Common myeloid progenitor, CD34-positive (primary cell): ENCODE results near the gene BRF1.
A peak's percentile ranks its signal among the peaks of the same experiment; 100 is the strongest.
"Not testable (repeated sequence)": the region's sequence is repeated elsewhere in the genome, so short reads cannot be mapped to it uniquely, and the experiment has no call there.

Experiments
- CTCF ChIA-PET: fragments of 350-600 bp; sonication (Branson Sonifier 250); formaldehyde crosslinking; loops from one replicate; lab custom pipeline; 2021; ENCODE audit warnings: antibody characterized with exemption; lab: Charles Lee
- POLR2A ChIA-PET: fragments of 350-600 bp; sonication (Branson Sonifier 250); formaldehyde crosslinking; loops from one replicate; lab custom pipeline; 2021; ENCODE audit warnings: antibody characterized with exemption; lab: Charles Lee
- DNase-seq, 3 donors: peaks; one replicate each; pipeline versions ENCODE4 v3.0.0 to v3.0.0-alpha.2; 2013
- H3K27ac ChIP-seq, 2 experiments: 1 replicate in 1 of 2; 2 replicates in 1 of 2; pipeline ENCODE4 v1.7.0; 2013; ENCODE audit warnings: inconsistent platforms in 2 of 2, low read length in 2 of 2, mild to moderate bottlenecking in 2 of 2, low read depth in 1 of 2, moderate library complexity in 1 of 2; ENCODE audit not compliant: severe bottlenecking in 2 of 2, insufficient read depth in 1 of 2, poor library complexity in 1 of 2
- H3K27me3 ChIP-seq, 5 experiments: replicated peaks in 2 of 5; 1 replicate in 3 of 5; 2 replicates in 2 of 5; pipeline versions ENCODE4 v1.6.1 to v1.7.0; 2013; ENCODE audit warnings: low read length in 4 of 5, mild to moderate bottlenecking in 2 of 5, moderate library complexity in 2 of 5, inconsistent platforms in 1 of 5; ENCODE audit not compliant: insufficient read depth in 5 of 5, control insufficient read depth in 4 of 5
- H3K36me3 ChIP-seq, 4 experiments: 1 replicate in 2 of 4; 2 replicates in 2 of 4; pipeline versions ENCODE4 v1.6.1 to v1.7.0; 2013; ENCODE audit warnings: low read length in 3 of 4, control low read depth in 1 of 4, mild to moderate bottlenecking in 1 of 4; ENCODE audit not compliant: control insufficient read depth in 4 of 4, insufficient read depth in 4 of 4
- H3K4me1 ChIP-seq, 4 experiments: 1 replicate in 3 of 4; 2 replicates in 1 of 4; pipeline versions ENCODE4 v1.6.1 to v1.7.1; 2013; ENCODE audit warnings: low read length in 3 of 4, mild to moderate bottlenecking in 3 of 4, control low read depth in 1 of 4, inconsistent platforms in 1 of 4, moderate library complexity in 1 of 4; ENCODE audit not compliant: control insufficient read depth in 4 of 4, insufficient read depth in 4 of 4; ENCODE audit errors: control extremely low read depth in 1 of 4
- H3K4me3 ChIP-seq, 7 experiments: 1 replicate in 4 of 7; 2 replicates in 3 of 7; pipeline versions ENCODE4 v1.5.1 to v1.7.0; 2013; ENCODE audit warnings: mild to moderate bottlenecking in 7 of 7, low read length in 6 of 7, moderate library complexity in 6 of 7, inconsistent platforms in 2 of 7, low read depth in 2 of 7, control low read depth in 1 of 7; ENCODE audit not compliant: insufficient read depth in 4 of 7, control insufficient read depth in 1 of 7; ENCODE audit errors: extremely low read depth in 1 of 7
- H3K9me3 ChIP-seq, 5 experiments: 1 replicate in 4 of 5; 2 replicates in 1 of 5; pipeline versions ENCODE4 v1.6.1 to v1.7.1; 2013; ENCODE audit warnings: low read length in 4 of 5, mild to moderate bottlenecking in 2 of 5, inconsistent platforms in 1 of 5, low read depth in 1 of 5, moderate library complexity in 1 of 5; ENCODE audit not compliant: control insufficient read depth in 4 of 5, insufficient read depth in 2 of 5; ENCODE audit errors: control extremely low read depth in 1 of 5
- WGBS: methylation state at CpG from one replicate; pipeline ENCODE4 v1.1.5; 2013; ENCODE audit not compliant: insufficient coverage; 5-methylcytosine and 5-hydroxymethylcytosine counted together

Gene BRF1

GRCh38 chr14:105283028-105283427, 17.8 kb downstream of the BRF1 start:
- Histone ChIP-seq H3K36me3 (peaks cover 0 to 17% (median 15%) of the 10 kb centered on the region in 4 experiments), H3K27me3 (no peaks in the 10 kb centered on the region), H3K27ac (peak overlapping the region in 1 of 2 experiments; percentile 0), H3K4me1 (peaks cover 0 to 46% (median 34%) of the 10 kb centered on the region in 4 experiments), H3K9me3 (no peaks in the 10 kb centered on the region), H3K4me3 (peak overlapping the region in 1 of 7 experiments; percentile 19)
- CTCF ChIA-PET = interaction anchor here (0.9 to 1.4 kb wide), 7 partner anchors 7 to 69 kb away, joined by 3 to 6 read pairs (median 4); no protein-coding TSS in a partner anchor
- POLR2A ChIA-PET = no interaction called here
- no peak for DNase-seq
- 96% methylated on average over 7 of the region's 10 CpGs for WGBS

GRCh38 chr14:105282098-105282725, 18.6 kb downstream of the BRF1 start:
- H3K36me3 ChIP-seq = peaks cover 0 to 17% (median 15%) of the 10 kb centered on the region in 4 experiments
- H3K4me3 ChIP-seq = no peak overlapping the region
- ChIA-PET POLR2A (interaction anchor here (0.8 kb wide), 1 partner anchor 194 kb away, joined by 3 read pairs; no protein-coding TSS in a partner anchor), CTCF (interaction anchor here (0.7 to 1.4 kb wide), 4 partner anchors 9 to 70 kb away, joined by 3 to 4 read pairs (median 3); no protein-coding TSS in a partner anchor)
- no peaks in the 10 kb centered on the region for H3K9me3 ChIP-seq
- H3K27me3 ChIP-seq = no peaks in the 10 kb centered on the region
- H3K27ac ChIP-seq = no peak overlapping the region
- DNase-seq = no peak
- WGBS = 83% methylated on average over 14 of the region's 16 CpGs
- H3K4me1 ChIP-seq = peaks cover 0 to 46% (median 34%) of the 10 kb centered on the region in 4 experiments

- no peaks in the 10 kb centered on the region for H3K27me3 ChIP-seq
- ChIA-PET CTCF (interaction anchor here (0.6 to 1.4 kb wide), 4 partner anchors 9 to 70 kb away, joined by 3 to 4 read pairs (median 4); no protein-coding TSS in a partner anchor), POLR2A (interaction anchor here (0.8 kb wide), 1 partner anchor 193 kb away, joined by 3 read pairs; no protein-coding TSS in a partner anchor)
- no peak overlapping the region for H3K27ac ChIP-seq
- no peaks in the 10 kb centered on the region for H3K9me3 ChIP-seq
- H3K4me3 ChIP-seq = no peak overlapping the region
- WGBS = 73% methylated on average over 17 of the region's 23 CpGs
- H3K36me3 ChIP-seq = peaks cover 0 to 17% (median 15%) of the 10 kb centered on the region in 4 experiments
- H3K4me1 ChIP-seq = peaks cover 0 to 42% (median 33%) of the 10 kb centered on the region in 4 experiments
- peak in 2 of 3 donors; percentile 60 to 62 for DNase-seq
Measured at GRCh38 chr14:105281371-105282097, 19.3 kb downstream of the BRF1 start.

- Histone ChIP-seq H3K9me3 (no peaks in the 10 kb centered on the region), H3K27me3 (no peaks in the 10 kb centered on the region), H3K36me3 (peaks cover 0 to 17% (median 13%) of the 10 kb centered on the region in 4 experiments), H3K4me1 (peaks cover 0 to 37% (median 30%) of the 10 kb centered on the region in 4 experiments), H3K4me3 (no peak overlapping the region), H3K27ac (no peak overlapping the region)
- POLR2A ChIA-PET = no interaction called here
- no peak for DNase-seq
- WGBS = 93% methylated on average over 9 of the region's 21 CpGs
- CTCF ChIA-PET = interaction anchor here (1.0 to 2.4 kb wide), 3 partner anchors 10 to 14 kb away, joined by 4 to 6 read pairs (median 5); no protein-coding TSS in a partner anchor
Measured at GRCh38 chr14:105280525-105280924, 20.3 kb downstream of the BRF1 start.

GRCh38 chr14:105279642-105280361, 21.0 kb downstream of the BRF1 start:
- no peaks in the 10 kb centered on the region for H3K27me3 ChIP-seq

GRCh38 chr14:105277448-105277847, 23.4 kb downstream of the BRF1 start:
- H3K4me3 ChIP-seq, POLR2A ChIA-PET, H3K27me3 ChIP-seq, H3K9me3 ChIP-seq, H3K27ac ChIP-seq, DNase-seq: not testable (repeated sequence)
- Histone ChIP-seq H3K36me3 (peaks cover 0 to 19% (median 9%) of the 10 kb centered on the region in 4 experiments), H3K4me1 (peaks cover 0 to 11% (median 5%) of the 10 kb centered on the region in 4 experiments)
- CTCF ChIA-PET = interaction anchor here (1.2 kb wide), 1 partner anchor 24 kb away, joined by 3 read pairs; no protein-coding TSS in a partner anchor
- WGBS = 100% methylated on average over 1 of the region's 4 CpGs

More at GRCh38 chr14:105279642-105280361, 21.0 kb downstream of the BRF1 start:
- WGBS = 84% methylated on average over 18 of the region's 18 CpGs
- Histone ChIP-seq H3K4me3 (no peak overlapping the region), H3K9me3 (no peaks in the 10 kb centered on the region), H3K36me3 (peaks cover 0 to 17% (median 9%) of the 10 kb centered on the region in 4 experiments), H3K27ac (no peak overlapping the region), H3K4me1 (peaks cover 0 to 33% (median 25%) of the 10 kb centered on the region in 4 experiments)
- POLR2A ChIA-PET = no interaction called here
- no peak for DNase-seq
- CTCF ChIA-PET = interaction anchor here (1.0 to 2.4 kb wide), 4 partner anchors 9 to 21 kb away, joined by 3 to 6 read pairs (median 4); no protein-coding TSS in a partner anchor
